ENCODE results near the gene ANAPC16.
"Not testable (repeated sequence)": the region's sequence is repeated elsewhere in the genome, so short reads cannot be mapped to it uniquely, and the experiment has no call there.

Gene ANAPC16

DNA sequence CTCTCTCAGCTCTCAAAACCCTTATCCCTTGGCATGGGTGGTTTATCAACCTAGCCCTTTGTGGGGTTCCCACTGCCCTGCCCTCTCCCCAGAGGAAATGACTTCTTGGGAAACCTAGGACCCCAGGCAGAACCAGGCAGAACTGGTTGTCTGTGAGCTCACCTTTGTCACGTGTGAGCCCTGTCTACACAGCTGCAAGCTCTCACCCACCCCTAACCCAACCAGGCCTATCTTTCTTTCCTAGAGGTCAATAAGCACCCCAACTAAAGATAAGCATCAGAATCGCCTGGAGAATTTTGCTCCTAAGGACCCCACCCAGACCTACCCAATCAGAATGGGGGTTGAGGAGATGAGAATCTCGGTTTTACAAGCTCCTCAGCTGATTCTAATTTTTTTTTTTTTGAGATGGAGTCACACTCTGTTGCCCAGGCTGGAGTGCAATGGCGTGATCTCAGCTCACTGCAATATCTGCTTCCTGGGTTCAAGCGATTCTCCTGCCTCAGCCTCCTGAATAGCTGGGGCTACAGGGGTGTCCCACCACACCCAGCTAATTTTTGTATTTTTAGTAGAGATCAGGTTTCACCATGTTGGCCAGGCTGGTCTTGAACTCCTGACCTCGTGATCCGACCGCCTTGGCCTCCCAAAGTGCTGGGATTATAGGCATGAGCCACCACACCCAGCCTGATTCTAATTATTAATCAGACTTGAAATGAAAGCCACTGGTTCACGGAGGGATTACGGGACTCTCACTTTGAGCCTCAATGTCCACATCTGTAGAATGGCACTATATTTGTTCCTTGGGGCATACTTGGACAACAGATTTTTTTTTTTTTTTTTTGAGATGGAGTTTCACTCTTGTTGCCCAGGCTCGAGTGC, 50.4 kb downstream of the ANAPC16 start:
- no peak for DNase-seq

DNA sequence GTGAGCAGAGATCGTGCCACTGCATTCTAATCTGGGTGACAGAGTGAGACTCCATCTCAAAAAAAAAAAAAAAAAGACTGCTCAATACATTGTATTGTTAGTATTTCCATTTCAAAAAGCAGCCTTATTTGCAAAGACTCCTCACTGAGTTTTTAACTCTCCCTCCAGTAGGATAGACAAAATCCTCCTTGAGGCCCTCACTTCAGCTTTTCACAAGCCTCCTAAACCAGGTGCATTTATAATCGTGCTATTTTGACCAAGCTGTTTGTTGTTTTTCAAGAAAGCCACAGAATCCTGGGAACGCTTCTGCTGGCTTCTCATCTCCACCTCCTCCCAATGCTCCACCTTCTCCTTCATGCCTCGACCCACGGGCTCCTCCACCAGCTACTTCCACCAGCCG, 51.6 kb downstream of the ANAPC16 start:
- no peak for DNase-seq

DNA sequence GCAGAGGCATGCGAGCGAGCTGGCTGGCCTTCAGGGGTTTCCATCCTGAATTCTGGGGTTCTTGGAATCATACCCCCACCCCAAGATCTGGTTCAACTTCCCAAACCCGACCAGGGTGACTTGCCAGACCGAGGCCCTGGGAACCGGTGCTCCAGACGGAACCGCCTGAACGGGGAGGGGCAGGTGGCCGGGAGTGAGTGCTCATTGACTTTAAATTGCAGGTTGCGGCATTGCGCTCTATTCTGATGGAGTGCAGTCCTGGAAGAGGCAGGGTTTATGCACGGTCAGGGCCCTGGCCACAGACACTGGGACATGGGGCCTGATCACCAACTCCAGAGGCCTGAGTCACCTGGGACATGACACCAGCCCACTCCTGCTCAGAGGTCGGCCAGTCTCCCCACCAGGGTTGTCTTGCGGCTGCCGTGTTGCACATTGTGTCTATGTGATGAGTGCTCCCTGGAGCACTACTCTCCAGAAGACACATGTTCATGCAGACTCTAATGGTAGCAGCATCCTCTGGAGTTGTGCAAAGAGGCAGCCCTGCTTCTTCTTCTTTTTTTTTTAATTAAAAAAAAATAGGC, 52.1 kb downstream of the ANAPC16 start:
- DNase-seq, result no peak

DNA sequence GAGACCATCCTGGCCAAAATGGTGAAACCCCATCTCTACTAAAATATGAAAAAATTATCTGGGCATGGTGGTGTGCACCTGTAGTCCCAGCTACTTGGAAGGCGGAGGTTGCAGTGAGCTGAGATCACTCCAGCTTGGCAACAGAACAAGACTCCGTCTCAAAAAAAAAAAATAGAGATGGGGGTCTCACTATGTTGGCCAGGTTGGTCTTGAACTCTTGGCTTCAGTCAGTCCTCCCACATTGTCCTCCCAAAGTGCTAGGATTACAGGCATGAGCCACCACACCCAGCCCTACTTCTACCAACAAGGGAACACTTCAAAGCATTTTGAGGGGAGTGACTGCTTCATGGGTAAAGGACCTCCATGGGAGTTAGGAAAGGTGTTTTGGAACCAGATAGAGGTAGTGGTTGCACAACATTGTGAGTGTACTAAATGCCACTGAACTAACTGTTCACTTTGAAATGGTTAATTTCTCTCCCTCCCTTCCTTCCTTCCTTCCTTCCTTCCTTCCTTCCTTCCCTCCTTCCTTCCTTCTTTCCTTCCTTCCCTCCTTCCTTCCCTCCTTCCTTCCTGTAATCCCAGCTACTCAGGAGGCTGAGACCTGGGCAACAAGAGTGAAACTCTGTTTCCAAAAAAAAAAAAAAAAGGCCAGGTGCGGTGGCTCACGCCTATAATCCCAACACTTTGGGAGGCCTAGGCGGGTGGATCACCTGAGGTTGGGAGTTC, 52.8 kb downstream of the ANAPC16 start:
- not testable (repeated sequence) for DNase-seq

DNA sequence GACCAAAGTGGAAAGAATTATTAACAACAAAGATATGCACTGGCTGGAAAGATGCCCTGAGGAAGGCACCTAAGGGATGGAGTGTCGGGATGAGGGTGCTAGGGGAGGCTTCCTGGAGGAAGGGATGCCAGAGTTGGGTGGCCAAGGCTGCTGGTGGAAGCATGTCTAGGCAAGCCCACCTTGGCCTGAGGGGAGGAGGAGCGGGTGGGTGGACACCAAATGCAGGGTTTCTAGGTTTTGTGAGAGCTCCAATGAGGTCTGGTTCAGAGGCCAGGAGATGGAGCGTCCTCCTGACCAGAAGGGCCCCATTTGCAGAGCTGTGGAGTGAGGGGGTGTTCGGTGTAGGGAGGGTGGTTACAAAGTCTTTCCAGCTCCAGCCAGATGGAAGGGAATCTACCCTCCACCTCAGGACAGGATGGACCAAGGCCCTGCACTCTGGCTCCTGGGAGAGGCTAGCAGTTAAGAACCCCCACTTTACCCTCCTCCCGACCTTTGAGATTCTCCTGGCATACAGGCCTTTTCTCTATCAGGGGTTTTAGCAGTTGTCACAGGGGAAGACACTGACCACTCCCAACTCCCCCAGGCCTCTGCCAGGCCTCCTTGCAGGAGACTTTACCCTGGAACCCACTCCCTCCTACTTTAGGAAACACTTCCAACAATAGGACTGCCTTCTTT, 54.9 kb downstream of the ANAPC16 start:
- no peak for DNase-seq

DNA sequence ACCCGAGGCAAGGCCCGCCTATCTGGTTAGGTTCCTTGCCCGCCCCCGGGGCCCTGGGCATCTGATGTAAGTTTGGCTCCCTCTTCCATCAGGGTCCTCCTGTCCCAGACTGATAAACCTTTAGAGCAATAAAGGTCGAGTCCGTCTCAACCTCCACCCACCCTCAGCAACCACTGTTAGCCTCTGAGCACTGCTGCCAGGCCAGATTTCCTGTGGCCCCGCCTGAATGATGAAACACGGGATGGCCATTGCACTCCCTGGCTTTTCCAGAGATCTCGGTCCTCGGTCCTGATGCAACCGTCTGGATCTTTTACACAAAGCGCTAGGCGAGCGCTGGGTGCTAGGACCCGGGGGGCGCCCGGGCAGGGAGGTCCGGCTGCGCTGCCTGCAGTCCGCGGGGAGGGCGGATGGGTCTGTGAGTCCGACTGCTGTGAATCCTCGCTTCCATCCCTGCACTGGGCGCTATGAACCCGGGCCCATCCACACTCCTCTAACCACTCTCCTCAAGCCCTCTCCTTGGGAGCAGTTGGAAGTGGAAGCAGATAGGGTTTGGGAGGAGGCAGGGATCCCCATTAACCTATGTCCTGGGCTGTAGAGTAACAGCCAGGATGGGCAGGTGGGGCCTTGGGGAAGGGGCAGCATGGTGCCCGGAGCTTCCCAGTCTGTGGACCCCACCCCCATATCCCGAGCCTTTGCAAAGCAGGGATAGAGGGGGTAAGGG, 57.0 kb downstream of the ANAPC16 start:
- peak; percentile 93 for DNase-seq

DNA sequence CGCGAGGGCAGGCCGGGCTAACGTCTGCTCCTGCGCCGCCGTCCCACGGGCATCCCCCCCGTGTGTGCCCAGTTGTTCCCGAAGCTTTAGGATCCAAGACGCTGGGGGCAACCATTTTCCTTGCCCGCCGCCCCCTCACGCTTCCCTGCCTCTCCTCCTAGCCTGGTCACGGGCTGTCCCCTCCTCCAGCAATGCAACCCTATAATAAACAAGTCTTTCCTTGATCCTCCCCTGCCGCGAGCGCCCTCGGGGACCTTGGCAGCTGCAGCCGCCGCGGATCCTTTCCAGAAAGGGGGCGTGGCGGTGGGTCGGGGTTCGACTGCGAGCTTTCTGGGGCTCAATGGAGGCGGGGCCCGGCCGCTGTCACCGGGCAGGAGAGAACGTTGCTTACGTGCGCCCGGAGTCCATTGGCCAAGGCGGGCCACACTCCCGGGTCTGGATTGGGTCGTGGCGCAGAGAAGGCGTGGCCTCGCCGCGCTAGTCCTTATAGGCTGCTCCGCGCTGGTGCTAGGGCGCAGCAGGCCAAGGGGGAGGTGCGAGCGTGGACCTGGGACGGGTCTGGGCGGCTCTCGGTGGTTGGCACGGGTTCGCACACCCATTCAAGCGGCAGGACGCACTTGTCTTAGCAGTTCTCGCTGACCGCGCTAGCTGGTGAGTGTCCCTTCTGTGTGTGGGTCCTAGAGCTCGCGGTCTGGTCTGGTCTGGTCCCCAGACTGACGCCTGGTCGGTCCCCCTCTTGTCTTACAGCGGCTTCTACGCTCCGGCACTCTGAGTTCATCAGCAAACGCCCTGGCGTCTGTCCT, 57.8 kb downstream of the ANAPC16 start, which contains the start of gene DDIT4:
DDIT4 (plus strand) TSS at position 515 of the 803 bp plus-strand sequence. CDS start 293 bp downstream, outside the sequence.
- DNase-seq, result peak; percentile 100

DNA sequence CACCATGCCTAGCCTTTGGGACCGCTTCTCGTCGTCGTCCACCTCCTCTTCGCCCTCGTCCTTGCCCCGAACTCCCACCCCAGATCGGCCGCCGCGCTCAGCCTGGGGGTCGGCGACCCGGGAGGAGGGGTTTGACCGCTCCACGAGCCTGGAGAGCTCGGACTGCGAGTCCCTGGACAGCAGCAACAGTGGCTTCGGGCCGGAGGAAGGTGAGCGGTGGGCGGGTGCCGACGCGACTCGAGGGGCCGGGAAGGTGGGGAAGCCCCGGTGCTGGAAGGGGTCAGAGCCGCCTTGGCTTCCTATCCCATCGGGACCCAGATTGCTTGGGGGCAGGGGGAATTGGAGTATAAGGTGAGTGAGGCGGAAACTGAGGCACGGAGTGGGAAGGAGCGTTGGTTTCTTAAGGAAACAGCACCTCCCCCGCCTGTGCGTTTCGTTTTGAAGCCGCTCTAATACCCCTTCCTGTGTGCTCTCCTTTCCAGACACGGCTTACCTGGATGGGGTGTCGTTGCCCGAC, 58.5 kb downstream of the ANAPC16 start:
- DNase-seq, result no peak

DNA sequence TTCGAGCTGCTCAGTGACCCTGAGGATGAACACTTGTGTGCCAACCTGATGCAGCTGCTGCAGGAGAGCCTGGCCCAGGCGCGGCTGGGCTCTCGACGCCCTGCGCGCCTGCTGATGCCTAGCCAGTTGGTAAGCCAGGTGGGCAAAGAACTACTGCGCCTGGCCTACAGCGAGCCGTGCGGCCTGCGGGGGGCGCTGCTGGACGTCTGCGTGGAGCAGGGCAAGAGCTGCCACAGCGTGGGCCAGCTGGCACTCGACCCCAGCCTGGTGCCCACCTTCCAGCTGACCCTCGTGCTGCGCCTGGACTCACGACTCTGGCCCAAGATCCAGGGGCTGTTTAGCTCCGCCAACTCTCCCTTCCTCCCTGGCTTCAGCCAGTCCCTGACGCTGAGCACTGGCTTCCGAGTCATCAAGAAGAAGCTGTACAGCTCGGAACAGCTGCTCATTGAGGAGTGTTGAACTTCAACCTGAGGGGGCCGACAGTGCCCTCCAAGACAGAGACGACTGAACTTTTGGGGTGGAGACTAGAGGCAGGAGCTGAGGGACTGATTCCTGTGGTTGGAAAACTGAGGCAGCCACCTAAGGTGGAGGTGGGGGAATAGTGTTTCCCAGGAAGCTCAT, 59.0 kb downstream of the ANAPC16 start:
- peak; percentile 76 for DNase-seq

DNA sequence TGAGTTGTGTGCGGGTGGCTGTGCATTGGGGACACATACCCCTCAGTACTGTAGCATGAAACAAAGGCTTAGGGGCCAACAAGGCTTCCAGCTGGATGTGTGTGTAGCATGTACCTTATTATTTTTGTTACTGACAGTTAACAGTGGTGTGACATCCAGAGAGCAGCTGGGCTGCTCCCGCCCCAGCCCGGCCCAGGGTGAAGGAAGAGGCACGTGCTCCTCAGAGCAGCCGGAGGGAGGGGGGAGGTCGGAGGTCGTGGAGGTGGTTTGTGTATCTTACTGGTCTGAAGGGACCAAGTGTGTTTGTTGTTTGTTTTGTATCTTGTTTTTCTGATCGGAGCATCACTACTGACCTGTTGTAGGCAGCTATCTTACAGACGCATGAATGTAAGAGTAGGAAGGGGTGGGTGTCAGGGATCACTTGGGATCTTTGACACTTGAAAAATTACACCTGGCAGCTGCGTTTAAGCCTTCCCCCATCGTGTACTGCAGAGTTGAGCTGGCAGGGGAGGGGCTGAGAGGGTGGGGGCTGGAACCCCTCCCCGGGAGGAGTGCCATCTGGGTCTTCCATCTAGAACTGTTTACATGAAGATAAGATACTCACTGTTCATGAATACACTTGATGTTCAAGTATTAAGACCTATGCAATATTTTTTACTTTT, 59.7 kb downstream of the ANAPC16 start:
- DNase-seq, result no peak

DNA sequence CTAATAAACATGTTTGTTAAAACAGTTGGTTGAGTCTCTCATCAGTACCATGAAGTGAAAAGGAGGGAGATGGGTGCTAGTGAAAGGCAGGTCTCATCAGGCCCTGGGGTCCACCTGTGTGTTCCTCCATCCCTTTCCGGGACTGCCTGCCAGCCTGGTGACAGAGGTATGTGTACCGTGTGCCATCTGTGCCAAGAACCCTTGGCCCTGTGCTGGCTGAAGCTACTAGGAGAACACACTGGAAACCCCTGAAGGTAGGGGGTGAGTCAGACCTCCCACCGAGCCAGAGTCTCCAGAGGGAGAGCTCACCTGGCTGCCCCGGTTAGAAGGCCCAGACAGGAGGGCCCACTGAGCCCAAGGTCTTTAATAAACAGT, 60.2 kb downstream of the ANAPC16 start:
- no peak for DNase-seq

DNA sequence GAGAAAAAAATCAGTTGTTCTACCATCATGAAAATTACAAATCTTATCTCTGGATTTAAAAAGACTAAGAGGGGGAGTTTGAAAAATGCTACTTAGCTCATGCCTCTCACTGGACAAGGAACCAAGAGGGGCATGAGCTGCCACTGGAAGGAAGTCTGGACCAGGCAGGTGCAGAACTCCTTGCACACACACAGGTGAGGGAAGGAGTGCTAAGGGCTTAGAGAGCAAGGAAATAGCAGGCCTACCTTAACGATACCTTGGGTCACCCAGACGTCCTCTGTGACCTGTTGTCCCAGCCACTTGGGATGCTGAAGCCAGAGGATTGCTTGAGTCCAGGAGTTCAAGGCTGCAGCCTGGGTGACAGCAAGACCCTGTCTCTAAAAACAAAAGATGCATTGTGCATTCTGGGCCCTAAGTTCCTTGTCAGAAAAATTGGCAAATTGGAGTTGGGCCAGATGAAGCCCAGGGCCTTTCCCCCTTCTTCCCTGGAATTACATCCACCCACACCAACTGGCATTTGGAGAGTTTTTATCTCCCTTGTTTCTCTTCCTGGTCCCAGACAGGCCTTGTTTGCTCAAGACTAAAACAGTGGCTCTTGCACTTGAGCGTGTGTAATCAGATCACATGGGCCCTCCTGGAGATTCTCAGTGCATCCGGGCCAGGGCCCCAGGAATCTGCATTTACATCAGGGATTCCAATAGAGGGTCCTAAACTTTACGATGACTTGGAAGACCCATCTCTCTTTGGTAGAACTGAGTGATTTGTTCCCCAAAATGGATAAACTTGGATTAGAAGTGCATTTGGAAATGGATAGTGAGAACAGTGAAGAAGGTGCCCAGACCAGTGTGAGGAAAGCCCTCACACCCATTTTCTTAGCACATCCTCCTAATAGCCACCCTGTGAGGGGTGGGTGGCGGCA, 60.9 kb downstream of the ANAPC16 start:
- no peak for DNase-seq

DNA sequence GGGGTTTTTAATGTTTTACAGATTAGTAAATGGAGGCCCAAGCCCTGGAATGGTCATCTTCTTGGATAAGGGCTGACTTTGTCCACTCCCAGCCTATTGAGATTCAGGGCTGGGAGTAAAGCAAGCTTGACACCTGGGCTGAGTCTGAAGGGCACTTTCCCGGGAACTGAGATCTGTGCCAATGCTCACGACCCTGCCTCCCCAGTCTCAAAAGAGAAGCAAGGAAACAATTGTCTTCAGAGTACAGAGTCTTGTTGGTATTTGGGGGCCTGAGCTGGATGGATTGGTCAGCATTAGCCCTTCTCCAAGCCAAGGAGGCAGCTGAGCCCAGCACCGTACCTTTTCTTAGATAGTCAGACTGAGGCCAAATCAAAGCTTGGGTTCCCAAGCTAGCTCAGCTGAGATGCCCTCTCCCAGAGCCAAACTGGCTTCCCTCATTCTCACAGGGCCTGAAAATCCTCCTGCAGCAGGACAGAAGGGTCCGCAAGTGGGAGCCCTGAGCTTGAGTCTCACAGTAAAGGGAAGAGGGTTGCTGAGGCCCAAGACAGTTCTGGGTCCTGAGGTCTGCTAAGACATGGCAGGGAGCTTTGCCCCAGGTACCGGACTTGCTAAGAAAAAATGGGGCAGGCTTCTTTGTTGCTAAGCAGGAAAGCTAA, 61.7 kb downstream of the ANAPC16 start:
- no peak for DNase-seq

DNA sequence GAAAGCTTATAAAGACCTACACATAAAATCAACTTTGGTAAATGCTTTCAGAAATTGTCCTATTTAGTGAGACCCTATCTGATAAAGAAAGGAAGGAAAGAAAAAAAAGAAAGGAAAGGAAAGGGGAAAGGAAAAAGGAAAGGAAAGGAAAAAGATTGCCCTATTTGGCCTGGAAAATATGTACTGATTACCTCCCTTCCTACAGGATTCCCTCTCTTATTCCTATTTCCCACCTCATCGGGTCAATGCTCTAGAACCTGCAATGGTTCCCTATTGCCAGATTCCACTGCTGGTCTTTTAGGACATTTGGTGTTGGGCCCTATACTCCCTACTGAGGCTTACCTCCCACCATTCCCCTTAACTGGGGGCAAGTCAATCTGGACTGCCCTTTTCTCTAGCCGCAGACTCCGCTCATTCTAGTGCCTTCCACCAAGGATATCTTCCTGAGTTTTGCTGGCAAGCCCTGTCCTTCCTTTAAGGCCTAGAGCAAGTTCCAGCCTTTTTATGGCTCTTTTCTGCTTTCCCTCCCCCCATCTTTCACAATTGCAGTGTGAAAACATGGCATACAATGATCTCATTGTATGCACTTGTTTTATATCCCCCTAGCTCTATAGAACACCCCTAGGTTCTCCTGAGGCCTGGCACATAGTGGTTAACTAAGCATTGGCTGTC, 62.3 kb downstream of the ANAPC16 start:
- no peak for DNase-seq

DNA sequence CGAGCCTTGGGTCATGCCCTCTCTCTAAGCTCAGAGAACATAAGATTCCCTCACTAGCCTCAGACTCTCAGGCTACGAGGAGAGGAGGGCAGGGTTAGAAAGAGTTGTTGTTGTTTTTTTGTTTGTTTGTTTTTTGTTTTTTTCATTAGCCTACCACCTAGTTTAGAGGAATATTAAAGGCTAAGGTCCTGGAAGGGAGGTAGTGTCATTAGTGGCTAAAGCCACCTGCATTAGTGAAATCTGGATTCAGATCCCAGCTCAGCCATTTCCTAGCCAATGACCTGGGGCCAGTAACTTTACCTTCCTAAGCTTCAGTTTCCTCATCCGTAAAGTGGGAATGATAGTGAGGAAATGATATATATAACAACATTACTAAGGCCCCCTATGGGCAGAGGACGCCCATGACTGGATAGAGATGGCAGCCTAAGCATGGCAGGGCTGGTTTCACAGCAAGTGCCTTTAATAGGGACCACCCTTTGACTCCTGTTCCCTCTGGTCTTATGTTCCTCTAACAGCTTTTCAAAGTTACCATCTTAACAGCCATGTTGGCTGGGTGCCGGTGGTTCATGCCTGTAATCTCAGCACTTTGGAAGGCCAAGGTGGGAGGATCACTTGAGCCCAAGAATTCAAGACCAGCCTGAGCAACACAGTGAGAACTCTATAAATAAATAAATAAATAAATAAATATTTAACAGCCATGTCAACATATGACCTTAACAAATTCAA, 63.0 kb downstream of the ANAPC16 start:
- no peak for DNase-seq

DNA sequence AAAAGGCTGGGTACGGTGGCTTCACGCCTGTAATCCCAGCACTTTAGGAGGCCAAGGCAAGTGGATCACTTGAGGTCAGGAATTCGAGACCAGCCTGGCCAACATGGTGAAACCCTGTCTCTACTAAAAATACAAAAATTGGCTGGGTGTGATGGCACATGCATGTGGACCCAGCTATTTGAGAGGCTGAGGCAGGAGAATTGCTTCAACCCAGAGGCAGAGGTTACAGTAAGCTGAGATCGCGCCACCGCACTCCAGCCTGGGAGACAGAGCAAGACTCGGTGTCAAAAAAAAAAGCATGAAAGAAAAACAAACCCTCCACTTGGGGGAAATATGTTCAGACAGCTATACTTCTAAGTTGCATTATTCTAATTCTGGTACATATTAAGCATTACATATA, 63.8 kb downstream of the ANAPC16 start:
- not testable (repeated sequence) for DNase-seq

DNA sequence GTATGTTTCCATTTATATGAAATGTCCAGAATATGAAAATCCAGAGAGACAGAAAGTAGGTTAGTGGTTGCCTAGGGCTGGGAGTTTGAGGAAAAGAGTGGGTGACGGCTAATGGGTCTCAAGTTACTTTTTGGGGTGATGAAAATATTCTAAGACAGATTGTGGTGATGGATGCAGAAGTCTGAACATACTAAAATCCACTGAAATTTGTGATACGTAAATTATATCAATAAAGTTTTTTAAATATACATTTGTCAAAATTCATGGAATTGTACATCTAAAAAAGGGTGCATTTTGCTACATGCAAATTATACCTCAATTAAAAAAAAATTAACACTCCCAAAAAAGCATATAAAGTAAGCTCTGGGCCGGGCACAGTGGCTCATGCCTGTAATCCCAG, 67.3 kb downstream of the ANAPC16 start:
- no peak for DNase-seq
